ENCODE data around the gene OPCML.

Gene OPCML

GRCh38 chr11:133477251-133477625 lies 55.1 kb downstream of the OPCML start:
- H3K9me2 ChIP-seq (replicated peaks; ENCODE audit: control insufficient read depth, low read length), result no peaks in the 10 kb centered on the region
- H3K4me3 ChIP-seq (ENCODE audit: low read length), result no peak overlapping the region
- H3K27me3 ChIP-seq (ENCODE audit: control insufficient read depth, low read length), result no peaks in the 10 kb centered on the region
- no peaks in the 10 kb centered on the region for H3K79me2 ChIP-seq (ENCODE audit: control insufficient read depth, low read length)
- H3K9me3 ChIP-seq (ENCODE audit: control insufficient read depth, insufficient read depth, low read length), result no peaks in the 10 kb centered on the region
- no peak overlapping the region for H3K27ac ChIP-seq (ENCODE audit: low read depth, low read length)
- H3K4me1 ChIP-seq (ENCODE audit: control insufficient read depth, low read length), result no peaks in the 10 kb centered on the region
- H3K36me3 ChIP-seq (ENCODE audit: control insufficient read depth, low read length), result no peaks in the 10 kb centered on the region
- no peaks in the 10 kb centered on the region for H4K20me1 ChIP-seq (ENCODE audit: control insufficient read depth, insufficient read depth, low read depth, low read length)
- no peaks in the 10 kb centered on the region for H3F3A ChIP-seq (ENCODE audit: control insufficient read depth, insufficient read depth)
- TF ChIP-seq EZH2phosphoT487 (IDR thresholded peaks at IDR 0.05; ENCODE audit: borderline replicate concordance, low read length), result no peak
- TF ChIP-seq CTCF (IDR thresholded peaks at IDR 0.05; ENCODE audit: low read depth, low read length, poor library complexity, severe bottlenecking), result no peak
- no peak overlapping the region for H3K4me2 ChIP-seq (ENCODE audit: low read length)

GRCh38 chr11:133476570-133477250 lies 55.6 kb downstream of the OPCML start:
- H3K4me1 ChIP-seq (ENCODE audit: control insufficient read depth, low read length), result no peaks in the 10 kb centered on the region
- TF ChIP-seq EZH2phosphoT487 (IDR thresholded peaks at IDR 0.05; ENCODE audit: borderline replicate concordance, low read length) (no peak), CTCF (IDR thresholded peaks at IDR 0.05; ENCODE audit: low read depth, low read length, poor library complexity, severe bottlenecking) (no peak)
- H3K4me2 ChIP-seq (ENCODE audit: low read length), result no peak overlapping the region
- no peaks in the 10 kb centered on the region for H3K36me3 ChIP-seq (ENCODE audit: control insufficient read depth, low read length)
- H3F3A ChIP-seq (ENCODE audit: control insufficient read depth, insufficient read depth), result no peaks in the 10 kb centered on the region
- no peaks in the 10 kb centered on the region for H3K79me2 ChIP-seq (ENCODE audit: control insufficient read depth, low read length)
- no peaks in the 10 kb centered on the region for H3K9me3 ChIP-seq (ENCODE audit: control insufficient read depth, insufficient read depth, low read length)
- no peaks in the 10 kb centered on the region for H3K9me2 ChIP-seq (replicated peaks; ENCODE audit: control insufficient read depth, low read length)
- H3K27ac ChIP-seq (ENCODE audit: low read depth, low read length), result no peak overlapping the region
- no peak overlapping the region for H3K4me3 ChIP-seq (ENCODE audit: low read length)
- H3K27me3 ChIP-seq (ENCODE audit: control insufficient read depth, low read length), result no peaks in the 10 kb centered on the region
- no peaks in the 10 kb centered on the region for H4K20me1 ChIP-seq (ENCODE audit: control insufficient read depth, insufficient read depth, low read depth, low read length)

- TF ChIP-seq CTCF (IDR thresholded peaks at IDR 0.05; ENCODE audit: low read depth, low read length, poor library complexity, severe bottlenecking) (no peak), EZH2phosphoT487 (IDR thresholded peaks at IDR 0.05; ENCODE audit: borderline replicate concordance, low read length) (no peak)
- no peaks in the 10 kb centered on the region for H4K20me1 ChIP-seq (ENCODE audit: control insufficient read depth, insufficient read depth, low read depth, low read length)
- no peaks in the 10 kb centered on the region for H3K9me3 ChIP-seq (ENCODE audit: control insufficient read depth, insufficient read depth, low read length)
Observed at GRCh38 chr11:133474461-133474860, 57.8 kb downstream of the OPCML start.

More at GRCh38 chr11:133474461-133474860, 57.8 kb downstream of the OPCML start:
- H3K9me2 ChIP-seq (replicated peaks; ENCODE audit: control insufficient read depth, low read length), result no peaks in the 10 kb centered on the region
- H3K4me3 ChIP-seq (ENCODE audit: low read length), result no peak overlapping the region
- H3K79me2 ChIP-seq (ENCODE audit: control insufficient read depth, low read length), result no peaks in the 10 kb centered on the region
- H3K27ac ChIP-seq (ENCODE audit: low read depth, low read length), result no peak overlapping the region
- H3F3A ChIP-seq (ENCODE audit: control insufficient read depth, insufficient read depth), result no peaks in the 10 kb centered on the region
- no peaks in the 10 kb centered on the region for H3K36me3 ChIP-seq (ENCODE audit: control insufficient read depth, low read length)
- H3K4me1 ChIP-seq (ENCODE audit: control insufficient read depth, low read length), result no peaks in the 10 kb centered on the region
- no peak overlapping the region for H3K4me2 ChIP-seq (ENCODE audit: low read length)
- H3K27me3 ChIP-seq (ENCODE audit: control insufficient read depth, low read length), result no peaks in the 10 kb centered on the region

Measured in DOHH2 (cell line).